NOMO-1 treated with dmso at 0.1 percent for 144 hours (cell line): Measurements from ENCODE around the gene ZNF283.

Experiments
- DNase-seq: peaks from one replicate; lab custom pipeline; 2025; ENCODE audit not compliant: unreplicated experiment; lab: John Stamatoyannopoulos, UW

ZNF283 gene

DNA sequence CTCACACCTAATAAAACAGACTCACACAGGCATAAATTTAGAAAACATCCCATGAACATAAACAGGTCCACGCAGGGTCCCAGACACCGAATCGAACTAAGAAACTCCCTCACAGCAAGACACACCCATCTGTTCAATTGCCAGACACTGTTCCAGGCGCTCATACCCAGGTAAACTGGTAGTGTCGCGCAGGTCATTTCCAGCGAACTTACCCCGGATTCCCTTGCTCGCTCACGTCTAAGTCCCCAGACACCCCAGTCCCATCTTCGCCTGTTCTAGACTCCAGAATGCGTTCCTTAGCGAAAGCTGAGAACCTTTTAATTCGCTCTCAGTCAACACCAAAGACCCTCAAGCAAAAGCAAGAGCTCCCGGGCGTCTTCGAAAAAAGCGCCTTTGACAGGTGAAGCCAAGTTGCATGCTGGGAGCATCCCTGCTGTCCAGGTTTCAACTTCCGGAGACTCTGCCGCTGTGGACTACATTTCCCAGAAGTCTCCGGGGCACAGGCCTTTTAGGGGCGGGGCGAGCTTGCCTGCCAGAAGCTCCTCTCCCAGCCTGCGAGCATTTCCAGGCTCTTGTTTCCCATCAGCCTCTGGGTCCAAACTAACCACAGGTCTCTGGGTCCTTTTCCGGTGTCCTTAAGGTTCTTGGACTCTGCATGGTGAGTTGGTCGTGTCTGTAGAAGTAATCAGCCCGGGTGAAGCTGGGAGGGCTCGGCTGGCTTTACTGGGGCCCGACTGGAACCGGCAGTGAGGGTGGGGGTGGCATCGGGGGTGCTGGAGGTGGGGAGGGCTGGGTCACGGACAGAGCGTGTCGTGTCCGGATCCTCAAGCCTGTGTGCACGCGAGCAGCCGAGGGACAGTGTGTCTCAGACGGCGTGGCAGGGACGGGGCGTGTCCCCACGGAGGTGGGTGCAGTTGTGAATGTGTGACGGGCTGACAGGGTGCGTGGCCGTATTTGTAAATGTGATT lies at the start of gene ZNF283:
ZNF283 (plus strand) TSS at position 535 of the 968 bp plus-strand sequence. CDS start 6,184 bp downstream, outside the sequence.
- DNase-seq, result peak; percentile 67

DNA sequence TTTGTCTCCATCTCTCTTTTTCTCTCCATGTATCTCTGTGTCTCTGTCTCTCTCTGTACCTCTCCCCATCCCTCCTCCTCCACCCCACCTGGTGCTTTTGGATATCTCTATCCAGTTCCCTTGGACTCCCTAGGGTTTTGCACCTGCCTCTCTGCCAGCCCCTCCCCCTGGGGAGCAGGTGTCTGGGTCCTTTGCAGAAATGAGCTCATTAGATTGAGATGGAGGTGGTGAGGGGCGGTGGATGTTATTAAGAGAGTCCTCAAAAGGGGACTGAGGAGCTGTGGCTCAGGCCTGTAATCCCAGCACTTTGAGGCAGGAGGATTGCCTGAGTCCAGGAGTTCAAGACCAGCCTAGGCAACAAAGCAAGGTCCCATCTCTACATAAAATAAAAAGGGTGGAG lies 48.5 kb upstream of the ZNF283 start:
- no peak for DNase-seq

DNA sequence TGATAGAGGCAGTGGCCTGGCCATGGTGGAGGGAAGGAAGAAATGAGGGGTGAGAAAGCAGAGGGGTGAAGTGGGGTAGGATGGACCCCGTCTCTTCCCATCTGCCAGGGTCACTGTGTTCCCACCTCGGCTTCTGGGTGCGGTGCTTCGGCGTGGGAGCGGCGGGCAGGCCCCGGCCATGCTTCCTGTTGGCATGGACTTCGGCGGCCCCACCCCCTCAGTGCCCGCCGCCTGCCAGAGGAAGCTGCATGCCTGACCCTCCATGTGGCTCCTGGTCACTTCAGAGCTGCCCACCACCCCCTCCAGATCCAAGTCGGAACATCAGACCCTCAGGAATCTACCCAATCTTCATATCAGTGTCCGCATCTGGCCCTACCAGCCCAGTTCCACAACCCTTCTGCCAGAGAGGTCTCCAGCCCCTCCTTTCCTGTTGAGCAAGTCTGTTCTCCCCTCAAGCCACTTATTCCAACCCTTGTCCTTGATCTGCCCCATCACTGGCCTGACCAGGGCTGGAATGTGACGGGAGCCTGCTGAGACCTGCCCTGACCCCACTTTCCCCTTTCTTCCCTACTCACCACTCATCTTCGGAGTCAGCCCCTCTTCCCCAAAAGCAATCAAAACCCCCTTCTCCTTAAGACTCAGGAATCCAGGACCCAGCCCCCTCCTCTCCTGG lies 47.8 kb upstream of the ZNF283 start:
- DNase-seq, result no peak

GRCh38 chr19:43779820-43780219 lies 47.3 kb upstream of the ZNF283 start:
- DNase-seq, result peak; percentile 28

DNA sequence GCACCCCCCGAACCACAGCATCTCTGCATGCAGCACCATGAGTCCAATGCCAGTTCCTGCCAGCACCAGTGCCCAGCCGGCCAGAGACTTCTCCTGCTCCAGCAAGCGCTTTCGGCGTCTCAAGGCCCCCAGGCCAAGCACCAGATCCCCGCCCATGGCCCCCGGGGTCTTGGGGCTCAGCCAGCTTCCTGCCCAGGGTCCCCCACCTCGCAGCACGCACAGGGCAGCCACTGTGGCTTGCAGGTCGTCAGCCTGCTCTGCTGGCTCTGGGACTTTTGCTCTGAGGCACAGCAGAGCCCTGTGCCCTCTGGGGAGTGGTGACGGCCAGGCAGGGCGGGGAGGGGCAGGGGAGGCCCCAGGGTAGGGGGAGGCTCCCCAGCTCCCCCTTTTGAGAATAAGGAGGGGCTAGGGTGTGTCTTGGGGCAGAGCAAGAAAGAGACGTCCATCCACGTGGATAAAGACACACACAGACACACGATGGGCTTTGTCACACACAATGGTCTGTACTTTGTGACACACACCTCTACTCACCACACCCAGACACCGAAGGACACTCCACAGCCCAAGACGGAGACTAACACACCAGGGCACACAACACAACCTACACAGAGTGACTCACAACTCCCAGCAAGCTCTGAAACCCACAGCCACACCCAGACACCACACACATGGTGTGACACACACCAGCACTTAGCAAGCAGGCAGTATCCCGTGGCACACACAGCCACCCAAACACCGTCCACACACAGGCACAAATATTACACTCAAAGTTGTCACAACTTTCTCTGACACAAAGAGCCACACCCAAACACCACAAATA lies 46.2 kb upstream of the ZNF283 start, which contains the start of gene KCNN4:
KCNN4 (minus strand) TSS at position 268 of the 820 bp plus-strand sequence; CDS start at position 156, 112 bp downstream.
- DNase-seq, result peak; percentile 52

GRCh38 chr19:43781630-43782310 lies 45.4 kb upstream of the ZNF283 start:
- DNase-seq, result no peak

DNA sequence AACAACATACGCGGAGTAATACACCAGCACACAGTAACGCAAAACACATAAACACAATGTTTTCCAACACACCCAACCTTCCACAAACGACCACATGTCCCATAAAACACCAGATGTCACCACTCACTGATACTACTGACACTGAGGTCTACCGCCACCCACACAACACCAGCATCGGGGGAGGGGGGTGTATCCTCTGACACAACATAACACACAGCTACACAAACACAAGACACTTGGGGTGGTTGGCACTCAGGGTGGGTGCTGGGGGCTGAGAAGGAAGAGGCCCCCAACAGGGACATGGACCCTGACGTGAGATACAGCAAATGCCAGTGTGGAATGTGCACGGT lies 44.8 kb upstream of the ZNF283 start:
- DNase-seq, result no peak

GRCh38 chr19:43782689-43783231 lies 44.4 kb upstream of the ZNF283 start:
- DNase-seq, result no peak

- no peak for DNase-seq
Observed at GRCh38 chr19:43783636-43784035, 43.5 kb upstream of the ZNF283 start.

DNA sequence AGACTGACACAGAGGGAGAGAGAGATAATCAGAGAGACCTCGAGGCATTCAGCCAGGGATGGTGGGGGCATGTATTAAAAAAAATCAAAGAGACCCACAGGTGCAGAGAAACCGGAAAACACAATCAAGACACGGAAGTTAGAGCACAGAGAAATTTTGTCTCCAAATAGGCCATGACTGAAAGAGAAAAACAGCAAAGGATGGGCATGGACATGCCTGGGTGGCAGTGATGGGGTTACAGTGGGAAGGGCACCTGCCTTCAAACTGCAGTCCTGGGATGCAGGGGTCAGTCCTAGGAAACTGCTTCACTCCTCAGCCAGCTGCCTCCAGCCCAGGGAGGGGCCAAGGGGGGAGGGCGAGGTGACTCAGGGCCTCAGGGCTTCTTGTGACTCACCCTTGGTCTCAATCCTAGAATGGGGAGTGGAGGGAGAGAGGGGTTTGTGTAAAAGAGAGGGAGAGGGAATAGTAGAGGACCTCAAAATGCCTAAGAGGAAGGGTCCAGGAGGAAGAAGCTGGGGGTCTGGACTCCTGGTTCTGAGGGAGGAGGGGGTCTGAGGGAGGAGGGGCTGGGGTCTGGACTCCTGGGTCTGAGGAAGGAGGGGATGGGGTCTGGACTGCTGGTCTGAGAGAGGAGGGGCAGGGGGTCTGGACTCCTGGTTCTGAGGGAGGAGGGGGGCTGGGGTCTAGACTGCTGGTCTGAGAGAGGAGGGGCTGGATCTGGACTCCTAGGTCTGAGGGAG lies 42.7 kb upstream of the ZNF283 start:
- no peak for DNase-seq

DNA sequence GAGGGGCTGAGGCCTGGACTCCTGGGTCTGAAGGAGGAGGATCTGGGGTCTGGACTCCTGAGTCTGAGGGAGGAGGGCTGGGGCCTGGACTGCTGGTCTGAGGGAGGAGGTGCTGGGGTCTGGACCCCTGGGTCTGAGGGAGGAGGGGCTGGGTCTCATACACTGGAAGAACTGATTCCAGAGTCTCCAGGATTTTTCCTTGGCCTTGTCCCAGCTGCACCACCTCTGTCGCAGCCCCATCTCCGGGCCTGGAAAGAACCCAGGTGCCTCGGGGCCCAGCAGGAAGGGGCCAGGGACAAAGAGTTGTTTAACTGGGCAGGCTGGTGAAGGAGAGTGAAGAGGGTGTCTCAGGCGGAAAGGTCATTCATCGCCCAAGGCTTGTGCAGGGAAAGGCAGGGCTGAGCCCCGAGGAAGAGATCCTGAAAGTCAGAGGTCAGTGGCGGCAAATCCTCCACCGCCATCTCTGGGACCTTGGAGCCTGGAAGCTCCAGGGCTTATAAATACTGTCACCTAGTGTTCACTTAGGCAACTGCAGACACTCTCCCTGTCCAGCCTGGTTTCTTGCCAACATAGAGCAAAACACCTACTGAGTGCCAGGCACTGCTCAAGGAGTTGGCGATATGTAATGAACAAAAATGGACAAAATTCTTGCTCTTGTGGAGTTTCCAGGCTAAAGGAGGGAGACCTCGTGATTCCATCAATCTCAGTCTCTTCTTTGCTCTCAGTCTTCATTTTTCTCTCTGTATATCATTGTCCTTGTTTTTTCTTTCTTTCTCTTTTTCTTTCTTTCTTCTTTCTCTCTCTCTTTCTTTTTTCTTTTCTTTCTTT lies 41.9 kb upstream of the ZNF283 start:
- peak; percentile 51 for DNase-seq

- DNase-seq, result no peak
Observed at GRCh38 chr19:43786665-43787064, 40.5 kb upstream of the ZNF283 start.

DNA sequence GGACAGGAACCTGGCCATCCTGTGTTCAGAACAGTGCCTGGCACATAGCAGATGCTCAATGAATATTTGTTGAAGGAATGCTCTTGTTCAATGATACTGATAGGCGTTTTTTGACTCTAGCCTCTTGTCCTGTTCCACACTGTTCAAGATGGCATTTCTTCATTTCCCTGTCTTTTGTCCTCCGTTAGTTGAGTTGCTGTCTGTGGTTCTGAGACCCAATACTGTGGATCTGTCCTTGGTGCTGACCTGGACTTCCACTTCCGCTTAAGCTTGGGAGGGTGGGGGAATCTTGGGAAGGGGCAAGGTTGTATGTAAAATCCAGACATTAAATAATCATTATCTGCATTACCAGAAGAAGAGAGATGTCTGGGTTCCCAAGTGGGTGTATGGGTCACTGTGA lies 38.1 kb upstream of the ZNF283 start:
- no peak for DNase-seq

GRCh38 chr19:43790587-43790986 lies 36.5 kb upstream of the ZNF283 start:
- no peak for DNase-seq

DNA sequence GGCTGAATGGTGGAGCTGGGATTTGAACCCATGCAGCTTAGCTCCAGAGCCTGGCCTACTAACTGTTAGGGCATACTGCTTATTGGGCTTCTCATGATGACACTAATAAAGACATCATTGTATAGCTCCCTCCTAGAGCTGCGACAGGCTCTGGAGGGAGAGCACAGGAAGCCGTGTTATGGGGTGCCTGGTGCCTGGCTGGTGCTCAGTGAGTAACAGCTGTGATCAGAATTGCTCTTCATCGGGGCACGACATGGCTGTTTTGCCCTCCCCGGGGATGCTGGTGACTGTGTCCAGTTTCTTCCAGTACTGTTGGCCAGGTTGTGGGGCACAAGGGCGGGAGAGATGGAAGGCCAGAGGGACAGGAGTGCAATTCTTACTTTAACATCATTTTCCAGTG lies 30.0 kb upstream of the ZNF283 start:
- DNase-seq, result no peak

GRCh38 chr19:43797556-43797955 lies 29.6 kb upstream of the ZNF283 start:
- DNase-seq, result no peak

GRCh38 chr19:43798026-43798545 lies 29.0 kb upstream of the ZNF283 start:
- no peak for DNase-seq

DNA sequence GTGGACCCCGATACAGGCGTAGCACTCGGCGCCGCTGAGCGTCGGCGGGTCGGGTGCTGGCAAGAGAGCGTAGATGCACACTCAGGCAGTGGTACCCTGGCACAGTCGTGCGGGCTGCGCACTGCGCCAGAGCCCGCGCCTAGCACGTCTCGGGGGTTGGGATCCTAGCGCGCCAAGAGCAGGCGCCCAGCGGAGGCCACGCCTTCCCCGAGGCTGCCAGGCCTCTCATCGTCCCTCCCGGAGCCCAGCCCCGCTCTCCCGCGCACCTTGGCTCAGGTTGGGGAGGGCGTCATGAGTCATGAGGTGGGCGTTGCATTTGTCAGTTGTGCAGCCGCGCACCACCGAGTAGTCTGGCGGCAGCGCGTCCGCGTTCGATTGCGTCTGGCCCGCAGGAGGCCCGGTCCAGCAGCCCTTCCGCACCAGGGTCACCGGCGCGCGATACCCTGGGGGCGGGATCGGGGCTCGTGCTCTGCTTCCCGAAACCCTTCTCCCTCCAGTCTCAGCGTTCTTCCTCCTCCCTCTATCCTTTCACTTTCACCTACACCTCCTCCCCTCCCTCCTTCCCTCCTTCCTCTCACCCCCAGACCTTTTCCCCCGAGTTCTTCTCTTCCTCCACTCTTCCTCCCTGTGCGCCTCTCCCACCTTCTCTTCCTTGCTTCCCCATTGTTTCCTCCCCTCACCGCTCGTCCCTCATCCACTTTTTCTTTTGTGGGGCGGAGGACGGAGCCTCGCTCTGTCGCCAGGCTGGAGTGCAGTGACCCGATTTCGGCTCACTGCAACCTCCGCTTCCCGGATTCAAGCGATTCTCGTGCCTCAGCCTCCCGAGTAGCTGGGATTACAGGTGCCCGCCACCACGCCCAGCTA lies 28.3 kb upstream of the ZNF283 start:
- DNase-seq, result peak; percentile 42
